TTC549 (cell line): ENCODE data around the gene MAPK8.

Experiments
- FAIRE-seq: peaks from 2 replicates; lab custom pipeline; 2012; peaks lifted over from hg19 to GRCh38; lab: Jason Lieb, UNC

The MAPK8 gene

GRCh38 chr10:48464121-48464870 is 157.8 kb downstream of the MAPK8 start:
- FAIRE-seq, result no peak

GRCh38 chr10:48464871-48465736 is 158.6 kb downstream of the MAPK8 start:
- no peak for FAIRE-seq

GRCh38 chr10:48465860-48466521 is 159.5 kb downstream of the MAPK8 start:
- FAIRE-seq, result no peak

DNA sequence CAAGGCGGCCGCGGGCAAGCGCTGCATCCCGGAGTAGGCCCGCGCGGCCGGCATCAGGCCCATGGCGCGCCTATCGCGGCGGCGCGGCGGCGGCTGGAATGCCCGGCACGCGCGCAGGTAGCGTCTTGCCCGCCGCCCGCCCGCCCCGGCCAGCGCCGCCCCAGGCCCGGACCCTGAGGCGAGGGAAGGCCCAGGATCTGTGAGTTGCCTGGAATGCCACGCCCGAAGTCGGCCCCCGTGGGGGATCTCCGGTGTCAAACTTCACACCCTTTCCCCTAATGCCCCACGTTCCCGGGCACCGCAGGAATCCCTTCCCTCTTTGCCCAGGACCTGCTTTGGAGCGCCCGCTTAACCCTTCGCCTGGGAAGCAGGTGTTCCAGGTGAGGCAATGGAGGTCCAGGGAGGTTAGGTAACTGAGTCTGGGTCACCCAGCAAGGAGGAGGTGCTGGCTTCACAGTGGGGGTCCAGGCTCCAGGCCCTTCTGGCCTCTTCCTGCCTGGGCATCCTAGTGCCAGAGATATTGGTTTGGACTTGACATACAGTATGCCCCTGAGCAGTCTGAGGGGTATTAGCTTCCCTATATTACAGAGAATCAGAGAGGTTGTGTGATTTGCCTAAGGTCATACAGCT is 160.2 kb downstream of the MAPK8 start:
- no peak for FAIRE-seq

- FAIRE-seq, result no peak
Observed at GRCh38 chr10:48467669-48468068, 161.2 kb downstream of the MAPK8 start.

GRCh38 chr10:48468130-48468790 is 161.8 kb downstream of the MAPK8 start:
- FAIRE-seq, result no peak

DNA sequence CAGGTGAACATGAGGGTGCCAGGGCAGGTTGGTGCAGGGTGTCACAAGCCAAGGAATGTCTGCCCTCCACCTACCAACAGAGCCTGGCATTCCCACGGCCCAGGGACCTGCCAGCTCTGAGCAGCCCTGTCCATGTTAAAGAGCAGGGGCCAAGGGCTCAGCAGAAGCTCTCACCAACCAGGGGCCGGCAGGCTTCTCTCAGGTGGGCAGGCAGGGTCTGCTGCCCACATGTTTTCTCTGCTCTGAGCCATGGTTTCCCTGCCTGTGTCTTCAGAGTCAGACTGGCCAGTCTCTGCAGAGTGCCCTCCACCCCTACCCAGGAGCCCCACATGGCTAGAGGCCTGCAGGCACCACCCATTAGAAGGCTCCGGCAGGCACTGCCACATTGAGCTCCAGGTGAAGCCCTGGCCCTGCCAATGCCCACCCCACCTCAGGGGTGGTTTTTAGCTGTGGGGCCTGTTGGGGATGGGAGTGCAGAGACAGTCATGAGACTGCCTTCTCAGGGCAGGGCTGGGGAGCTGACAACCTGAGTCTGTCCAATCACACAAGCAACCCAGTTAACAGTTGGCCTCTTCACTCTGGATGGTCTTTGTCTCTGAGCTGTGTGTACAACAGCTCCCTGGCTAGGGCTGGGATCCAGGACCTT is 162.5 kb downstream of the MAPK8 start:
- FAIRE-seq, result no peak

DNA sequence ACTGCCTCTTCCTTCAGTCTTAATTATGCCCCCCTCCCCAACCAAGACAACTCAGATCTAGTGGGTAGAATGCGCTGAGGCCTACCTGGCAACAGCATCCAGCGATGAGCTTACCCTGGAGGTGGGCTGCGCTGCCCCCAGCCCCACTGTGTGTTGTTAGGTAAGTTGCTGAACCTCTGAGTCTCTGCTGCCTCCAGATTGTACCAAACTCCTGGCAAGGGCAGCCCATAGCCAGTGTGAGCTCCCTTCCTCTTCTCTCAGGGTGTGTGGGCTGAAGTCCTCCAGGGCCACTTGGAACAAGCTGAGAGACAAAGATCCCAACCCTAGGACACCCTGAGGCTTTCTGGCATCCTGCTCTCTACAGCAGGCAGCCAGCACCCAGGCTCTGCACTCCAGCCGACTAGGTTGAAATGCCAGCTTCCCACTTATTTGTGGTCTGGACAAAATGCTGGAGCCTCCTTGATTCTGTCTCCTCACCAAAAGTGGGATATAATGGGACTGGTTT is 163.1 kb downstream of the MAPK8 start:
- FAIRE-seq, result no peak

- no peak for FAIRE-seq
Observed at GRCh38 chr10:48470115-48470892, 163.8 kb downstream of the MAPK8 start.

GRCh38 chr10:48470893-48471805 is 164.7 kb downstream of the MAPK8 start:
- no peak for FAIRE-seq

GRCh38 chr10:48472501-48473069 is 166.1 kb downstream of the MAPK8 start:
- no peak for FAIRE-seq

GRCh38 chr10:48473704-48474103 is 167.2 kb downstream of the MAPK8 start:
- FAIRE-seq, result no peak

GRCh38 chr10:48474765-48475365 is 168.4 kb downstream of the MAPK8 start:
- no peak for FAIRE-seq

GRCh38 chr10:48475943-48476278 is 169.4 kb downstream of the MAPK8 start:
- no peak for FAIRE-seq

DNA sequence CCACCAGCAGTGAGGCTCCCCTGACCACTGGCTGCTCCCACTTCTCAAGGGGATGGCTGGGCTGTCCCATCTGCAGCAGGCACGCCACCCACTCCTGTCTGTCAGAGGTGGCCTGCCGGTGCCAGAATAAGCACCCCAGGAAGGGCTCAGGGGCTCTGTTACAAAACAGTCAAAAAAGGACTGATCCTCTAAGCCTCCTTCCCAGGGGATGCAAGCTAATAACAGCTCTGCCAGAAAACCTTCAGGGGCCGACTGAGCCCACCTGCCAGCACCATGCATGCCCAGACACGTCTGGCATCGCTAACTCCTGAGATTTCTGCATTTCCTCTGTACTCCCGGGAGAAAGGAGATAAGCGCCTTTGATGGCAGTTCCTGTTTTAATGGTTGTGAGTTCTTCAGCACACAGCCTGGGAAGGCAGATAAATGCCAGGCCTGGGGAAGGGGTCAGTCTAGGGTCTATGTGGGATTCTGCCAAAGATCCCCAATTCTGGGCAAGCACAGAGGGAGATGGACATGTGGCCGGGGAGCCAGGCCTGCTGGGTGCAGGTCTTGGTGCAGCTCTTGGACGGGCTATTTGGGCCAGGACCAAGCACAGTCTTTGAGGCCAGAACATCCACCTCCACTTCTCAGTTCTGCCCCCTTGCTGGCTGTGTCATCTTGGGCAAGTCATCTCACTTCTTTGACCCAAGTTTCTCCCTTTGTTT is 170.0 kb downstream of the MAPK8 start:
- no peak for FAIRE-seq

- FAIRE-seq, result no peak
Observed at GRCh38 chr10:48477141-48477540, 170.7 kb downstream of the MAPK8 start.

DNA sequence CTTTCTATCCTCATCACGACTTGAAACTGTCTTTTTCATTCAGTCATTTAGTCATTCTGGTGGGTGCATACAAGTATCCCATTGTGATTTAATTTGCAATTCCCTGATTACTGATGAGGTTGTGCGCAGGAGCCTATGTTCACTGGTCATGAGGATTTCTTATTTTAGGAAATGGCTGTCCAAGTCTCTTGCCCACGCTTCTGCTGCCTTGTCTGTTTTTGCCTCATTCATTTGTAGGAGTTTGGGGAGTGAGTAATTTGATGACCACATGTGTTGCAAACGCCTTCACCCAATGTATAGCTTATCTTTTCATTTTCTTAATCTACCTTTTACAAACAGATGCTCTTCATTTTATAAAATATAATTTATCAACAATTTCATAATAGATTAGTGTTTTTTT is 171.1 kb downstream of the MAPK8 start:
- no peak for FAIRE-seq

DNA sequence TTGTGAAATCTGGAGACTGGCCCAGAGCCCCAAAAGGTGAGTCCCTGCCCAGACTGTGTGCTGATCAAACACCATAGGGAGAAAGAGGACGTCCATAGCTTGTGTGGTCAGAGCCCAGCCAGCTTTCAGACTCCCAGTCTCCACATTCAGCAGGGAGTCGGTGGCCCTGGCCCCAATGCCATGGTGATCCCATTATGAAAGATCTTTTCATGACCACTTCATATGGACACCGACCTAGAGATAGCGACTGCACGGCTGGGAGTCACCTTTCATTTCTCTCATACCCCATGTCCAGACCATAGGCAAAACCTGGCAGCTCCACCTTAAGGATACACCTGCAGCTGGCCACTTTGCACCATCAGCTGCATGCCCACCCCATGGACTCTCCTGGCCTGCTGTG is 172.0 kb downstream of the MAPK8 start:
- FAIRE-seq, result no peak
